ENCODE measurements around the gene UFD1.

UFD1 gene

DNA sequence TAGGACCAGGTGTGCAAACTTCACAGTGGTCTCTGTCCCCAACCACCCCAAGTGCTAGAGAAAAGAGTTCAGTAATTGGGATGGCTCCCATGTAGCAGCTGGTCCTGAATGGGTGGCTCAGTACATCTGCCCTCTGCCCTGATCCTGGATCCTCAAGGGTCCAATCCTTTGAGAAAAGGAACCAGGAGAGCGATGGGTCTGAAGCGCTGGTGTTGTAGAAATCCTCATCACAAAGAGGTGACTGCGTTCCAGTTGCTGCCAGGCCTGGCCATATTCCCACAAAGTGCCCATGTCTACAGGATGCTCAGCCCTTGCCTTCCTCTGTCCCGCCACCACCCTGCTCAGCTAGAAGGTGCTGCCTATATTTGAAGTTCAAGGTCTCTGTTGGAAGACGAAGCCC lies 25.3 kb downstream of the UFD1 start:
- TF ChIP-seq, protein P1, sequence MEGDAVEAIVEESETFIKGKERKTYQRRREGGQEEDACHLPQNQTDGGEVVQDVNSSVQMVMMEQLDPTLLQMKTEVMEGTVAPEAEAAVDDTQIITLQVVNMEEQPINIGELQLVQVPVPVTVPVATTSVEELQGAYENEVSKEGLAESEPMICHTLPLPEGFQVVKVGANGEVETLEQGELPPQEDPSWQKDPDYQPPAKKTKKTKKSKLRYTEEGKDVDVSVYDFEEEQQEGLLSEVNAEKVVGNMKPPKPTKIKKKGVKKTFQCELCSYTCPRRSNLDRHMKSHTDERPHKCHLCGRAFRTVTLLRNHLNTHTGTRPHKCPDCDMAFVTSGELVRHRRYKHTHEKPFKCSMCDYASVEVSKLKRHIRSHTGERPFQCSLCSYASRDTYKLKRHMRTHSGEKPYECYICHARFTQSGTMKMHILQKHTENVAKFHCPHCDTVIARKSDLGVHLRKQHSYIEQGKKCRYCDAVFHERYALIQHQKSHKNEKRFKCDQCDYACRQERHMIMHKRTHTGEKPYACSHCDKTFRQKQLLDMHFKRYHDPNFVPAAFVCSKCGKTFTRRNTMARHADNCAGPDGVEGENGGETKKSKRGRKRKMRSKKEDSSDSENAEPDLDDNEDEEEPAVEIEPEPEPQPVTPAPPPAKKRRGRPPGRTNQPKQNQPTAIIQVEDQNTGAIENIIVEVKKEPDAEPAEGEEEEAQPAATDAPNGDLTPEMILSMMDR (IDR thresholded peaks at IDR 0.05; ENCODE audit: control insufficient read depth, extremely low read depth, insufficient read depth) = no peak
- no peak overlapping the region for H3K4me3 ChIP-seq (ENCODE audit: low read depth, low read length)
- DNase-seq (ENCODE audit: low read depth) = no peak

DNA sequence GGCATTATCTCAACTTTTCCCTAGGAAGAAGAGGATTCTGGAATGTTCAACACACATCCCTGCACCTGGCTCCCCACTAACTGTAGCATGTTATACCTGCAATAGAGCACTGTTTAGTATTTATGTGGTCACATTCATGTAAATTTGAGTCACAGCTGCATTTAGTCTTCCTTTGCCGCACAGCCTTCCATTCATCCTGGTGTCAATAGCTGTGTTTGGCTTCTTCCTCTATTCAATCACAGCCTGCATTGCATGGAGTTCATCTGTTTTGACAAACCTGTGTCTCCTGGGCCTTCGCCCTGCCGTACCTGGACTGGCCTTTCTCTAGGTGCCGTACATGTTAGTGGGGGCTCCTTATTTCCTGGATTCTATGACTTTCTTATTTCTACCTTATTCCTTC lies 27.4 kb downstream of the UFD1 start:
- no peak for DNase-seq (ENCODE audit: low read depth)
- TF ChIP-seq, protein P1 (IDR thresholded peaks at IDR 0.05; ENCODE audit: control insufficient read depth, extremely low read depth, insufficient read depth) = no peak
- no peak overlapping the region for H3K4me3 ChIP-seq (ENCODE audit: low read depth, low read length)

DNA sequence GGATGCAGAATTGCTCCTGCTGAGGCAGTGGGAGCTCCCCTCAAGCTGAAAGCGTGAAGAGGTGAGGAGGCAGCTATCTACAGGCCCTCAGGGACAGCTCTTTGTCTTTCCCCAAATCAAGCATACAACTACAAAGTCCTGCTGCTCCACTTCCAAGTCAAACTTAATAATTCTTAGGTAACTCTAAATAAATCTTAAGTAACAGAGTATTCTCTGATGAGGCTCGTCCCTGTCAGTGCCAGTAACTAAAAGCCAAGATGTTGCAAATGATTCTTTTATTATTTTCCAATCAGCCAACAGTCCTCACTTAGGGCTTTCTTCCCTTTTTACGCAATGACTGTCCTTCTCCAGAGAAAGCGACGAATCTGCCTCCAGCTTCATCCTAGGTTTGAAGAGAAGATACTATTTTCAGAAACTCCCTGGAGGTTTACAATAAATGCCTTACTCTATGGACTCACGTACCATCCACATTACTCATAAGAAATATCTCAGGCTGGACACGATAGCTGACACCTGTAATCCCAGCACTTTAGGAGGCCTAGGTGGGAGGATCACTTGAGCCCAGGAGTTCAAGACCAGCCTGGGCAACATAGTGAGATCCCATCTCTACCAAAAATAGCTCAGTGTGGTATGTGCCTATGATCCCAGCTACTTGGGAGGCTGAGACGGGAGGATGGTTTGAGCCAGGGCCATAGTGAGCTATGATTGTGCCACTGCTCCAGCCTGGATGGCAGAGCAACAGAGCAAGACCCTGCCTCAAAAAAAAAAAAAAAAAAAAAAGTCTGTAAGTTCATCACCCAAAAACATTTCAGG lies 28.4 kb downstream of the UFD1 start:
- H3K4me3 ChIP-seq (ENCODE audit: low read depth, low read length) = no peak overlapping the region
- TF ChIP-seq, protein P1 (IDR thresholded peaks at IDR 0.05; ENCODE audit: control insufficient read depth, extremely low read depth, insufficient read depth) = no peak
- no peak for DNase-seq (ENCODE audit: low read depth)

DNA sequence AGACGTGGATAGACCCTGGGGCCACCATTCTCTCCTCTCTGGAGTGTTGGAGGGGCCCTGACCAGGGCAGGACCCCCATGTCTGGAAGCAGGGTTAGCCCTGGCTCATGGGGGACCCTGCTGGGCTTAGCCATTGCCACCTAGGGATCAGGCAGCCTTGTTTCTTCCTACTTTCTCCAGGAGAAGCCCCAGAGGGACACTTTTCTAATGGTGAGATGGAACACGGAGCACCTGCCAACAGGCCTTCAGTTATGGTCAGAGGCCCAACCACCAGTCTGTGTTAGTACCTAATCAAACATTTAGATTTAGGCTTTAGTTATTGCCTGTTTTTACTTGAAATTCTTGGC lies 29.6 kb downstream of the UFD1 start:
- no peak for DNase-seq (ENCODE audit: low read depth)
- no peak overlapping the region for H3K4me3 ChIP-seq (ENCODE audit: low read depth, low read length)
- TF ChIP-seq, protein P1 (IDR thresholded peaks at IDR 0.05; ENCODE audit: control insufficient read depth, extremely low read depth, insufficient read depth) = no peak

DNA sequence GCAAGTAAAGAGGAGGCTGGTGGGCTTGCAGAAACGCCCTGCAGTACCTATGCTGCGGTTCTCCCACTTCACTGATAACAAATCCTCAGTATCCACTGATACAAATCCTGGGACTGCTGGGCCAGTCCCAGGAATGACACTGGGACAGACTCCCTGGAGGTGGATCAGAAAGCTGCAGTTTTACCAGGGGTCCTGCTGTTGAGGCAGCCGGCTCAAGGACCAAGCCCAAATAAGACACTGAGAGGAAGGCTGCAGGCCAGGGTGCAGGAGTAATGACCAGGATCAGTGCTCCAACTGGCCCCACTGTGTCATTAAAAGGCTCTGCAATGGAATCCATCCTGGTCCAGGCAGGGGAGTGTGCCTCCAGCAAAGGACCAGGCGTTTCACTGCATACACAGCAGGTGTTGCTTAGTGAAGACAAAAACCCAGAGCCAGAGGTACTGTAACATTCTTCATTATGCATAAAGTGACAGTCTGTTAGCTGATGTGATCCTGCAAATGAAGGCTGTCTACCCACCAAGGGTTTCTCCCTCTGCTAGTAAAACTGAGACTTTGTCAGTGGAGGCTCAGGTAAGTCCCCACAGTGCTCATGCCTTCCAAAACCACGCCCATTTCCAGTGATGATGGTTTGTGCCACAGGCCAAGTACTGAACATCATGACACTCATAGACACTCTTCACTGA lies 30.1 kb downstream of the UFD1 start:
- H3K4me3 ChIP-seq (ENCODE audit: low read depth, low read length) = peak overlapping the region; percentile 93
- TF ChIP-seq, protein P1 (IDR thresholded peaks at IDR 0.05; ENCODE audit: control insufficient read depth, extremely low read depth, insufficient read depth) = no peak
- DNase-seq (ENCODE audit: low read depth) = no peak

DNA sequence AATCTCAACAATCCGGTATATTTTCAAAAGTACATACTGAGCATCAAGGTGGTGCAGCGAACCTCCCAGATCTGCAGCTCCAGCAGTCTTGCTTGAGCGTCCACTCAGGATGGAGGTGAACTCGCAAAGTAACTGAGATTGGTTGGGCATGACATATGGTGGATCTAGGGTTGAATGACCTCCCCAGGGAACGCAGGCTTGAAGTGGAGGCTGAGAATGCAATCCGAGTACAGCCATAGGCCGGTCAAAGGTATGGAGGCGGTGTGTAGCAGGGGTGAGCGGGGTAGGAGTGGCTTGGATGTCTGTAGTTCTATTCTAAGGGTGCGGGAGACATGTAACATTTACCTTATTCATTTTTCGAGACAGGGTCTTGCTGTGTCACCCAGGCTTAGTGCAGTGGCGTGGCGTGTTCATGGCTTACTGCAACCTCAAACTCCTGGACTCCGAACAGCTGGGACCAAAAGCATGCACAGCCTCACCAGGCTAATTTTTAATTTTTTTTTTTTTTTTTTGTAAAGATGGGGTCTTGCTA lies 30.9 kb downstream of the UFD1 start:
- peak overlapping the region; percentile 93 for H3K4me3 ChIP-seq (ENCODE audit: low read depth, low read length)
- TF ChIP-seq, protein P1 (IDR thresholded peaks at IDR 0.05; ENCODE audit: control insufficient read depth, extremely low read depth, insufficient read depth) = no peak
- DNase-seq (ENCODE audit: low read depth) = peak; percentile 50

Measured in LNCaP clone FGC (cell line).